Activated CD4-positive, alpha-beta memory T cell treated with anti-CD3 and anti-CD28 coated beads, Interleukin-2, amount 10 ng/mL, durations not matched to agents 7 days and 5 days (primary cell): Measurements from ENCODE around the gene PKP1. TPM values are rescaled to one million over a fixed set of nuclear protein-coding genes. Genes with fewer than 3 reads are reported as not detected.

Experiments used
- CTCF ChIA-PET: fragments of 350-600 bp; sonication (Branson Sonifier 250); formaldehyde crosslinking; loops from one replicate; lab custom pipeline; 2021; ENCODE audit warnings: antibody characterized with exemption, inconsistent platforms; lab: Charles Lee
- POLR2A ChIA-PET: fragments of 350-600 bp; sonication (Branson Sonifier 250); formaldehyde crosslinking; loops from one replicate; lab custom pipeline; 2021; ENCODE audit warnings: antibody characterized with exemption; lab: Charles Lee
- DNase-seq: peaks from one replicate; pipeline ENCODE4 v3.0.0-alpha.2; 2020
- H3K27ac Mint-ChIP-seq: one replicate; pipeline ENCODE4 v1.8.0; 2021; ENCODE audit warnings: mild to moderate bottlenecking, mixed read lengths
- H3K27me3 Mint-ChIP-seq: one replicate; pipeline ENCODE4 v1.8.0; 2021; ENCODE audit warnings: mixed read lengths
- H3K36me3 Mint-ChIP-seq: one replicate; pipeline ENCODE4 v1.8.0; 2021; ENCODE audit warnings: low read depth, mixed read lengths
- H3K4me1 Mint-ChIP-seq: one replicate; pipeline ENCODE4 v1.8.0; 2021; ENCODE audit warnings: mixed read lengths
- H3K4me3 Mint-ChIP-seq: one replicate; pipeline ENCODE4 v1.8.0; 2021; ENCODE audit warnings: mild to moderate bottlenecking, mixed read lengths
- H3K9me3 Mint-ChIP-seq: one replicate; pipeline ENCODE4 v1.8.0; 2021; ENCODE audit warnings: mixed read lengths
- total RNA-seq, 2 experiments: library from RNA; stranded (reverse); gene quantifications; one replicate each; pipeline ENCODE4 v1.2.3, GENCODE V29; 2021

PKP1 gene
- total RNA-seq, 2 experiments from 2014 or later: not detected

DNA sequence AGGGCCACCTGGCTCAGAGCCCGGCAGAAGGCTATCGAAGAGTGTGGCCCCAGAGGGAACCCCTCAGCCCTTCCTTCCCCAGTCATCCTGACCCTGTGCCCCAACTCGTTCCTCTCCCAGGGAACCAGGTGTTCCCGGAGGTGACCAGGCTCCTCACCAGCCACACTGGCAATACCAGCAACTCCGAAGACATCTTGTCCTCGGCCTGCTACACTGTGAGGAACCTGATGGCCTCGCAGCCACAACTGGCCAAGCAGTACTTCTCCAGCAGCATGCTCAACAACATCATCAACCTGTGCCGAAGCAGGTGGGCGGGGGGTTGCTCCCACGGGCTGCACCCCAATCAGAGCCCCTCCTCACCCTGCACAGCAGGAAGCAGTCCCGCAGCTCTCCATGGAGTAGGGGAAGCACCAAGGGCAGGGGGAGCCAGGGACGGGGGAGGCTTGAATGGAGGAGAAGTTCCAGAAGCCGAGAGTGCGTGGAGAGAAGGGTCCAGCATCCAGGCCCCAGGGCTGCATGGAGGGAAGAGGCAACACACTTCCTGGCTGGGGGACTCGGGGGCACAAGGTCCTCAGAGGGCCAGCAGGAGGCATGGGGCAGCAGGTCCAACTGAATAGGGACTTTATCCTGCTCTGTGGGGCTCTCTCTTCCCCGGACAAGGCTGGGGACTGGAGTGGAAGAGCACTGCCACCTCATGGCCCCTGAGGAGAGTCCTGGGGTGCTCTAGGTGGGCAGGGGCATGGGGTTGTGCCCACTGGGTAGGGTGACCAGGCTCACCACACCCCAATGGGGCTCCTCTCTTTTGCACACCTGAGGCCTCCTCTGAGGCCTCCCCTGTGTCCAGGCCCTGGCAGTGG lies 41.7 kb downstream of the PKP1 start:
- H3K27ac Mint-ChIP-seq: no peak overlapping the region
- H3K27me3 Mint-ChIP-seq: peaks cover 5% of the 10 kb centered on the region
- no peaks in the 10 kb centered on the region for H3K4me1 Mint-ChIP-seq
- H3K4me3 Mint-ChIP-seq: no peak overlapping the region
- CTCF ChIA-PET: no interaction called here
- H3K36me3 Mint-ChIP-seq: no peaks in the 10 kb centered on the region
- no peak for DNase-seq
- H3K9me3 Mint-ChIP-seq: no peaks in the 10 kb centered on the region
- POLR2A ChIA-PET: no interaction called here

GRCh38 chr1:201325678-201326060 lies 42.4 kb downstream of the PKP1 start:
- Mint-ChIP-seq H3K4me3 (no peak overlapping the region), H3K27me3 (peaks cover 5% of the 10 kb centered on the region), H3K9me3 (no peaks in the 10 kb centered on the region), H3K4me1 (no peaks in the 10 kb centered on the region), H3K36me3 (no peaks in the 10 kb centered on the region), H3K27ac (no peak overlapping the region)
- ChIA-PET CTCF (interaction anchor here (1.5 kb wide), 1 partner anchor 10 kb away, joined by 3 read pairs; no protein-coding TSS in a partner anchor), POLR2A (no interaction called here)
- DNase-seq: no peak

DNA sequence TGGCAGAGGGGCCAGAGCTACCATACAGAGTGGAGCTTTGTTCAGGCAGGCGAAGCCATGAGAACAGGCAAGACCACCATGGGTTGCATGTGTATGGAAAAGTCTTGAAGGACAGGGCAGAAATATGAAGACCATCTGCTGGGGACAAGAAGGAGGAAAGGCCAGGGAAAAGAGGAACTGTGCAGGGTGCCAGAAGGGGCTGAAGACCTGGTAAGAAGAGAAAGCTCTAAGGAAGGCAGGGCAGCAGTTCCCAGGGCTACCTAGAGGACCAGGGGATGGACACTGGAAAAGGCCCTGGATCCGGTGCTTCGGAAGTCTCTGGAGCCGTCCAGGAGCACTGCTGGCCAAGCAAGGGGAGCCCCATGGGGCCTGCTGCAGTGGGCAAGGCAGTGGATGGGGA lies 43.4 kb downstream of the PKP1 start:
- ChIA-PET POLR2A (no interaction called here), CTCF (interaction anchor here (0.5 to 1.5 kb wide), 2 partner anchors 11 to 376 kb away, joined by 3 read pairs; no protein-coding TSS in a partner anchor)
- Mint-ChIP-seq H3K9me3 (no peaks in the 10 kb centered on the region), H3K27ac (no peak overlapping the region), H3K27me3 (peaks cover 5% of the 10 kb centered on the region), H3K4me1 (no peaks in the 10 kb centered on the region), H3K4me3 (no peak overlapping the region), H3K36me3 (no peaks in the 10 kb centered on the region)
- no peak for DNase-seq

DNA sequence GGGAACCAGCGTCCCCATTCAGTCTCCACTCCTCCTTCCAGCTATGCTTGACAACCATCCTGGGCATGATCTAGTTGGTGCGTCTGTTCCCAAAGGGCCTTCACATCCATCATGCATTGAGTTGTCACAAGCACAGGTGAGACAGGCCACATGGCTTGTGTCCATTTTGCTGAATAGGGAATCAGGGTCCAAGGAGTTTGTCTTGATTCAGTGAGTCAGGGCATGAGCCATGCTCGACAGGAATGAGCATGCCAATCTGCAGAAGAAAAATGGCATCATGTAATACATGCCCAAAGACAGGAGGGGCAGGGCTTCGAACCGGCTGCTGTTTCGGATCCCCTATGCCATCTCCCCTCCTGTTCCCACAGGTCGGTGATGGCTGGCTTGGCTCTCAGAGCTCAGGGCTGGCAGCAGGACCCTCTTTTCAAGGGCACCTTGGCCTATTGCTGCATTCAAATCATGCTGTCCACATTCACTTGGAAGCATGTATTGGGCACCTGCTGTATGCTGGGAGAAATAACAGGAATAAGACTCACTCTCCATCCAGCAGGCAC lies 44.5 kb downstream of the PKP1 start:
- H3K4me1 Mint-ChIP-seq: no peaks in the 10 kb centered on the region
- CTCF ChIA-PET: no interaction called here

GRCh38 chr1:201328576-201328975 lies 45.3 kb downstream of the PKP1 start:
- Mint-ChIP-seq H3K4me1 (no peaks in the 10 kb centered on the region), H3K4me3 (no peak overlapping the region), H3K27me3 (peaks cover 5% of the 10 kb centered on the region), H3K36me3 (no peaks in the 10 kb centered on the region), H3K27ac (no peak overlapping the region), H3K9me3 (no peaks in the 10 kb centered on the region)
- ChIA-PET POLR2A (no interaction called here), CTCF (no interaction called here)
- no peak for DNase-seq

More for the DNA sequence above, 44.5 kb downstream of the PKP1 start:
- H3K27me3 Mint-ChIP-seq: peaks cover 5% of the 10 kb centered on the region
- H3K36me3 Mint-ChIP-seq: no peaks in the 10 kb centered on the region
- no peak for DNase-seq
- no peak overlapping the region for H3K4me3 Mint-ChIP-seq
- POLR2A ChIA-PET: no interaction called here
- H3K9me3 Mint-ChIP-seq: no peaks in the 10 kb centered on the region
- H3K27ac Mint-ChIP-seq: no peak overlapping the region

- Mint-ChIP-seq H3K9me3 (no peaks in the 10 kb centered on the region), H3K36me3 (no peaks in the 10 kb centered on the region), H3K27me3 (peaks cover 5% of the 10 kb centered on the region), H3K27ac (no peak overlapping the region), H3K4me1 (no peaks in the 10 kb centered on the region), H3K4me3 (no peak overlapping the region)
- ChIA-PET CTCF (no interaction called here), POLR2A (no interaction called here)
- DNase-seq: no peak
Measured at GRCh38 chr1:201329286-201329685, 46.0 kb downstream of the PKP1 start.

GRCh38 chr1:201329801-201330200 lies 46.5 kb downstream of the PKP1 start:
- CTCF ChIA-PET: no interaction called here
- no peaks in the 10 kb centered on the region for H3K36me3 Mint-ChIP-seq
- no peaks in the 10 kb centered on the region for H3K4me1 Mint-ChIP-seq
- H3K27ac Mint-ChIP-seq: no peak overlapping the region
- H3K4me3 Mint-ChIP-seq: no peak overlapping the region
- no peaks in the 10 kb centered on the region for H3K9me3 Mint-ChIP-seq
- POLR2A ChIA-PET: no interaction called here
- no peak for DNase-seq
- H3K27me3 Mint-ChIP-seq: peaks cover 5% of the 10 kb centered on the region

GRCh38 chr1:201330541-201330940 lies 47.2 kb downstream of the PKP1 start:
- Mint-ChIP-seq H3K36me3 (no peaks in the 10 kb centered on the region), H3K4me1 (no peaks in the 10 kb centered on the region), H3K27ac (no peak overlapping the region), H3K9me3 (no peaks in the 10 kb centered on the region), H3K27me3 (peaks cover 11% of the 10 kb centered on the region), H3K4me3 (no peak overlapping the region)
- CTCF ChIA-PET: no interaction called here
- no peak for DNase-seq
- POLR2A ChIA-PET: no interaction called here

- H3K4me3 Mint-ChIP-seq: no peak overlapping the region
- ChIA-PET POLR2A (no interaction called here), CTCF (no interaction called here)
- H3K27ac Mint-ChIP-seq: no peak overlapping the region
- no peaks in the 10 kb centered on the region for H3K9me3 Mint-ChIP-seq
- H3K36me3 Mint-ChIP-seq: no peaks in the 10 kb centered on the region
- H3K27me3 Mint-ChIP-seq: peaks cover 11% of the 10 kb centered on the region
- no peak for DNase-seq
- H3K4me1 Mint-ChIP-seq: no peaks in the 10 kb centered on the region
Measured at GRCh38 chr1:201331166-201331565, 47.9 kb downstream of the PKP1 start.

GRCh38 chr1:201332021-201332420 lies 48.7 kb downstream of the PKP1 start:
- no peaks in the 10 kb centered on the region for H3K36me3 Mint-ChIP-seq
- H3K4me1 Mint-ChIP-seq: no peaks in the 10 kb centered on the region
- no peak overlapping the region for H3K4me3 Mint-ChIP-seq
- POLR2A ChIA-PET: no interaction called here
- CTCF ChIA-PET: no interaction called here
- no peak overlapping the region for H3K27ac Mint-ChIP-seq
- DNase-seq: no peak
- peaks cover 6% of the 10 kb centered on the region for H3K27me3 Mint-ChIP-seq
- H3K9me3 Mint-ChIP-seq: no peaks in the 10 kb centered on the region

- ChIA-PET POLR2A (no interaction called here), CTCF (no interaction called here)
- Mint-ChIP-seq H3K4me3 (no peak overlapping the region), H3K27ac (no peak overlapping the region), H3K4me1 (no peaks in the 10 kb centered on the region), H3K9me3 (no peaks in the 10 kb centered on the region), H3K36me3 (no peaks in the 10 kb centered on the region), H3K27me3 (peaks cover 6% of the 10 kb centered on the region)
- no peak for DNase-seq
Measured at GRCh38 chr1:201332616-201333335, 49.5 kb downstream of the PKP1 start.

DNA sequence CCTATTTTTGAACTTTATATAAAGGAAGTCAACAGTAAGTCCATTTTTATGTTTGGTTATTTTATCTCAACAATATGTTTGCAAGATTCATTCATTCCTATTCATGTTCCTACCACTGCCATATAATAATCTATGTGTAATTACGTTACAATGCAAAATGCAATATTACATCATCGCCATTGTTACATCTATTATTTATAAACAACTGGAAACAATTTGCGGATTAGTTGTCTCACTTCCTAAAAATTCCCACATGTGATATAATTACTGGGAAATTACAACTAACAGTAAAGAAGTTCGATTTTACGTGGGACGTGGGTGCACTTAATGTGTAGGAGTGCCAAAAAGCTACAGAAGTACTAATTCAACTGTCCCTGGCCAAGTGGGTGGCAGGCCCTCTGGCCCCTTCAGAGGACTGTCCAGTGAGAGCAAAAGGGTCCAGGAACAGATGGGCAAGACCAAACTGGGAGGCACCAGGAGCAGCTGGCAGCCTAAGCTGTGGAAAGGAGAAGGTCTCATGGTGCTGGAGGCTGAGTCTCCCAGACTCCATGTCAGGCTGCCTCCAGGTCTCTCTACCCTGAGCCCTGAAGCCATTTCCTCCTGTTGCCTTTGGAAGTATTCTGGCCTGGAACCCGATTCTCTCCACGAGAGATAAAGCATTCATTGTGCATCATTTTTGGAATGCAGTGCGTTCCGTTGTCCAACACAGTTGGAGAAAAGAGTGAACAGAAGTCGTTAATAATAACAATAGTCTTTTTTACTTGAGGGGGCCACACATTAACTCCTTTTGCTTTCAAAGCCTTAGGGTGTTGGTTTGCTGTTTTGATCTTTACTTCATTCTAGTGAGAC lies 51.2 kb downstream of the PKP1 start:
- Mint-ChIP-seq H3K9me3 (no peaks in the 10 kb centered on the region), H3K27ac (no peak overlapping the region), H3K36me3 (no peaks in the 10 kb centered on the region), H3K4me3 (no peak overlapping the region), H3K4me1 (no peaks in the 10 kb centered on the region), H3K27me3 (peaks cover 9% of the 10 kb centered on the region)
- POLR2A ChIA-PET: no interaction called here
- CTCF ChIA-PET: interaction anchor here (1.1 kb wide), 1 partner anchor 13 kb away, joined by 4 read pairs; no protein-coding TSS in a partner anchor
- no peak for DNase-seq
